ENCODE data around the gene SLK.
A peak's percentile ranks its signal among the peaks of the same experiment; 100 is the strongest.

Gene SLK

GRCh38 chr10:103966671-103967447, at the start of gene SLK:
Gene SLK, plus strand, starts transcription at chr10:103967140. Its CDS starts 606 bp downstream, at chr10:103967746.
- peak; percentile 95 for DNase-seq

GRCh38 chr10:103917302-103918052, 49.5 kb upstream of the SLK start:
- no peak for DNase-seq

- DNase-seq = peak; percentile 98
Observed at GRCh38 chr10:103918053-103918846, 48.7 kb upstream of the SLK start, which contains the start of gene STN1. Gene STN1, minus strand, starts transcription at chr10:103918184. Its CDS starts 590 bp downstream, at chr10:103917594.

GRCh38 chr10:103919648-103920025, 47.3 kb upstream of the SLK start:
- DNase-seq = no peak

- DNase-seq = no peak
Observed at GRCh38 chr10:103921248-103921647, 45.7 kb upstream of the SLK start.

- no peak for DNase-seq
Observed at GRCh38 chr10:103921750-103922195, 45.2 kb upstream of the SLK start.

- DNase-seq = no peak
Observed at GRCh38 chr10:103922659-103923058, 44.3 kb upstream of the SLK start.

GRCh38 chr10:103923502-103923901, 43.4 kb upstream of the SLK start:
- DNase-seq = no peak

GRCh38 chr10:103925591-103925990, 41.3 kb upstream of the SLK start:
- DNase-seq = no peak

GRCh38 chr10:103926722-103927319, 40.1 kb upstream of the SLK start:
- DNase-seq = peak; percentile 57

GRCh38 chr10:103928784-103929183, 38.2 kb upstream of the SLK start:
- DNase-seq = no peak

- peak; percentile 76 for DNase-seq
Observed at GRCh38 chr10:103929381-103929921, 37.5 kb upstream of the SLK start.

- DNase-seq = no peak
Observed at GRCh38 chr10:103930449-103930848, 36.5 kb upstream of the SLK start.

- DNase-seq = no peak
Observed at GRCh38 chr10:103930881-103931280, 36.1 kb upstream of the SLK start.

GRCh38 chr10:103931603-103932002, 35.3 kb upstream of the SLK start:
- DNase-seq = no peak

- DNase-seq = no peak
Observed at GRCh38 chr10:103932271-103932670, 34.7 kb upstream of the SLK start.

GRCh38 chr10:103932971-103933370, 34.0 kb upstream of the SLK start:
- DNase-seq = no peak

GRCh38 chr10:103933557-103934121, 33.3 kb upstream of the SLK start:
- no peak for DNase-seq

- no peak for DNase-seq
Observed at GRCh38 chr10:103934308-103934707, 32.6 kb upstream of the SLK start.

- DNase-seq = no peak
Observed at GRCh38 chr10:103936022-103936421, 30.9 kb upstream of the SLK start.

GRCh38 chr10:103939522-103939921, 27.4 kb upstream of the SLK start:
- DNase-seq = no peak

- no peak for DNase-seq
Observed at GRCh38 chr10:103941801-103942200, 25.1 kb upstream of the SLK start.
